Renal cortical epithelial cell (primary cell): ENCODE data around the gene AMPH. TPM values are rescaled to one million over a fixed set of nuclear protein-coding genes. Genes with fewer than 3 reads are reported as not detected.

Source experiments
- DNase-seq: peaks from one replicate; pipeline ENCODE4 v3.0.0-alpha.2; 2011; ENCODE audit warnings: low read depth
- total RNA-seq: library from RNA; depleted of rRNA; stranded (reverse); fragments of >200 nt; gene quantifications from 2 replicates; pipeline ENCODE4 v1.2.3, GENCODE V29; 2014

AMPH gene
- total RNA-seq, 1 donor from 2014 or later: not detected

GRCh38 chr7:38542156-38542555 is 89.0 kb downstream of the AMPH start:
- no peak for DNase-seq

- DNase-seq: no peak
Measured at GRCh38 chr7:38541440-38541839, 89.7 kb downstream of the AMPH start.

DNA sequence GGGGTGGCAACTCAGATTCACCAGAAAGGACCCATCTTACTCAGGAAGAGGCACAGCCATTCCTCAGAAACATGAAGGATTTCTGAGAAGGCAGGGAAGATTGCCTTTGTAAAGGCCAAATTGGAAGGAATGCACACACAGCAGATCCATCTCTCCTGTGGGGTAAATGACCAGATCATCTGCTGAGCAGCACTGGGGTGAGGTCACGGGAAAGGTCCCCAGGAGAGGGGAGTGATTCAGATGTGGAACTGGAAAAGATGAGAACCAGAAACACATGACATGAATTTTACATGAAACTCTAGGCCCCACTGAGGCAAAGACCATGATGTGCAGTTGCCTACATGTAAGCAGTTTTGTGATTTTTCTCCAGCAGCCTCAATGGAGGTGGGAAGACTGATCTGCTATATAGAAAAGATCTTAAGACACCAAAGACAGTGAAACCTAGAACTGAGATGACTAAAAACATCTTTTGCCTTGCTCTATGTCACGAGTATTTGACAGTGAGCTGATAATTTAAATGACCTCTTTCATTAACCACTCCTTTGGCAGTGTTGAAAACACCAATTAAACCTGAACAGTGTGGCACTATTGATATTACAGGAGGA is 91.6 kb downstream of the AMPH start:
- no peak for DNase-seq

DNA sequence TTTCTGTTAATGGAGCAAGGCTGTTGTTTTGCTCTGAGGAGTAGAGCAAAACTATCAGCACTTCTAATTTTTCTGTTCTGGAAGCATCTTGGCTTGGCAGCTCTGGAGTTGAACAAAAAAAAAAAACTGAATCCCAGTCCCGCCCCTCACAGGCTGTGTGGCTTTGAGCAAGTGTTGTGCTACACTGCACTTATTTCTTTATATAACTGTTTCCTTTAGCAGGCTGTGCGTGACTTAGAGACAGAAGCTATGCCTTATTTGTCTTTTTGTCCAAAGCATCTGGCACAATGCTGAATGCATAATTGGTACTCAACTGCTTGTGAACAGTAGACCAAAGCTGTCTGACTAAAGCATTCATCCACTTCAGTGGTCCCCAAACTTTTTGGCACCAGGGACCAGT is 96.1 kb downstream of the AMPH start:
- no peak for DNase-seq

DNA sequence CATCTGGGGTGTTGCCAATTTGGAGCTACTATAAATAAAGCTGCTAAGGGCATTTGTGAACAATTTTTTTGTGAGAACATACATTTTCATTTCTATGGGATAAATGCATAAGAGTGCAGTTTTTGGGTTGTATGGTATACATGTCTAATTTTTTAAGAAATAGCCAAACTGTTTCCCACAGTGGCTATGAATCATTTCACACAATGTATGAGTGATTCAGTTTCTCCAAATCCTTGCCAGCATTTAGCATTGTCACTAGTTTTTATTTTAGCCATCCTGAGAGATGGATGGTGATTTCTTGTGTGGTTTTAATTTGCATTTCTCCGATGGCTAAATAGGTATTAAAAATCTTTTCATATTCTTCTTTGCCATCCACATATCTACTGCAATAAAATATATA is 105.3 kb downstream of the AMPH start:
- DNase-seq: no peak

DNA sequence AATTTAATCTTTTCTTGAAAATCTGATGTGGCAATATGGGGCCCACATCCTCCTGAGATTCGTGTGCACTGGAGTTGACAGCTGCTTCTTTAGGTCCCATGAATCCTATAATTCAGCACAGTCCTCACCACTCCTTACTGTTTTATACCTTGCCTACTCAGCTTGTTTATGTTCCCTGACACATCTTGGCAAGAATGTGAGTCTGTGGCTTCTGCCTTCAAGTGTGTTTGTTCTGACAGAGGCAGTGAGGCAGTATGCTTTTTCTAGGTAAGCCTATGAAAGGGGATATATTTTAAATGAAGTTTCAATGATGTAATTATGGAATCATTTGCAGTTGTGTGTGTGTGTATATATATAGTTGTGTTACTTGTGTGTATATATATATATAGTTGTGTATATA is 106.4 kb downstream of the AMPH start:
- no peak for DNase-seq

- no peak for DNase-seq
Measured at GRCh38 chr7:38520741-38521140, 110.4 kb downstream of the AMPH start.

DNA sequence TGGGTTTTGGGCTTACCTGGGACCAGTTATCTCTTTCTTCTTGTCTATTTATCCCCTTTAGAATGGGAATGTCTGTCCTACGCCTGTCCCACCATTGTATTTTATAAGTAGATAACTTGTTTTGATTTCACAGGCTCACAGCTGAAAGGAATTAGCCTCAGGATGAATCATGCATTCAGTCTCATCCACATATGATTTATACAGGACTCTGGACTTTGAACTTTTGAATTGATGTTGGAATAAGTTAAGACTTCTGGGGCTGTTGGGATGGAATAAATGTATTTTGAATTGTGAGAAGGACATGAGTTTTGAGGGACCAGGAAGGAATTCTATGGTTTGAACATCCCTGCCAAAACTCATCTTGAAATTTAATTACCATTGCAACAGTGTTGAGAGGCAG is 112.6 kb downstream of the AMPH start:
- DNase-seq: no peak

- DNase-seq: peak; percentile 2
Measured at GRCh38 chr7:38512704-38513103, 118.5 kb downstream of the AMPH start.

DNA sequence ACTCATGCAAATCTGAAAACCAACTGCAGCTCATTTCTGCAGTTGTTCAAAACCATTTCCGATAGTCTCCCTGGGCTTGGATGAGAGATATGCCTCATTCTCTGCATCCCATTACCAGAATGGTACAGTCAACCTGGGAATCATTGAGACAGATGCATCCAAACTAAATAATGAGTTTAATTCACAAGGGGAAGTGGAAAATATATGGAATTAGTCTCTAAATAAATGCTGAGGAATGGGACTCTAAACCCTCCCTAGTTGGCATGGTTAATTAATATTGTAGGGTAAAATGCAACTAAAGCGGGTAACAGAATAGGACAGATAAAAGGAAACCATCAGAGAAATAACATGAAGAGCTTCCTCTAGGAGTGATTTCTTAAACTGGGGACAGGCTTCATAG is 118.9 kb downstream of the AMPH start:
- DNase-seq: no peak

GRCh38 chr7:38507384-38507783 is 123.8 kb downstream of the AMPH start:
- no peak for DNase-seq

- DNase-seq: no peak
Measured at GRCh38 chr7:38506756-38507155, 124.4 kb downstream of the AMPH start.

DNA sequence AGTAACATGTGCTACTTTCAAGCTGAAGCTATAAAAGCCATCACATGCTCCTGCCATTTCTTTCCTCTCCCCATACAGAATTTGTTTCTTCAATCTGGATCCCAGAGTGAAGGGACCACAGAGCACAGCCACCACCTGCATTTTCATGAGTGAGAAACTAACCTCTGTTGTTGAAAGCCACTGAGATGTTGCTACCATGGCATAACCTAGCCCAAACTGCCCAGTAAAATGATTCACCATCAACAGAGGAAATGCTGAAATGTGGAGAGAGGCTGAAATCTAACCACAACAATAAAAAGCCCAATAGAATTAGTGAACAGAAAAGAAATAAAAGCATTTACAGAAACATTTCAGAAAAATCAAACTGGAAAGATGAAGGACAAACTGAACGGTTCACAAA is 125.2 kb downstream of the AMPH start:
- no peak for DNase-seq

DNA sequence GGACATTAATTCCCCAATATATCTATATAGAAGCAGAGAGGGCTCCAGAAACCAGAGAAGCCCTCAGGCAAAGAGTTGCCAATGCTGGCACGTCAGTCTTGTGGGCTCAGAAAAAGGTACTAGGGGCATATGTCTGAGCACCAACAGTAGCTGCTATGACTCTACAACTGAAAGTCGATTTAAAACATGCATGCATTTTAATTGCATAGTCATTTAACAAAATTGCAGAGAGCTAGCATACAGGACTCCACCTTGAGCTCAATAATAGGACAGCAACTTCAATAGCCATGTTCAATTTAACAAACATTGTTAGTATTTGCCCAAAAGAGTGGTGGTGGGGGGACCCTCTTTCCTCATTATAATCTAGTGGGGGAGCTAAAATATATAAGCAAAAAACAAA is 126.5 kb downstream of the AMPH start:
- no peak for DNase-seq

DNA sequence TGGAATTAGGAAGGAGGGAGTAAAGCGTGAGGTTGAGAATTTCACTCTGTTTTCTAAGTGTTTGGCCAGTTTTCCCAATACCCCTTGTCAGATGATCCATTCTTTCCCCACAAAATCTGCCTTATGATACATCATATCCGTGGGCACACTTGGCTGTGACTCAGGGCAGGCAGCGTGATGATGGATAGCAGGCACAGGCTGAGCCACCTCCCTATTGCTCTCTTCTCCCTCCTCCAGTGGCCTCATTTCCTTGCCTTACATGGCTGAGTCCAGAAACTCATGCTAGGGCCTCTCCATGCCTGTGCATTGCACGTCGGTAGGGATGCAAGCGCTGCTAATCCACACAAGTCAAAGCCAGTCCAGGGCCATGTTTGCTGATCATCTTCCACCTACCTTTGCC is 128.3 kb downstream of the AMPH start:
- DNase-seq: no peak

GRCh38 chr7:38502289-38502688 is 128.9 kb downstream of the AMPH start:
- DNase-seq: no peak

DNA sequence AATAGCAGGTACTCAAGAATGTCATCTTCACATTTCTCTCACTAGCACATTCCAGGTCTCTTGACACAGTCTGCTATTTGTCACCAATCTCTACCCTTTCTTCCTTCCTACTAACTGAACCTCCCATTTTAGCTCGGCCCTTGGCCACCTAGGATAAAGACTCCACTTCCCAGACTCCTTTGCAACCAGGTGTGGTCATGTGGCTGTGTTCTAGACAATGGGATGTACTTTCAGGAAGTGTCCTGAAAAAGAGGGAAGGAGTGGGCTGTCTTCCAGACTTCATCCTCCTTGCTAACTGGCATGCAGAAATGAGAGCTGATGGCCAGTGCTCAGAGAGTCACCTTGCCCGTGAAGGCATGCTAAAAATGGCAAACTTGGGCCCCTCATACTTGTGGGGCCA is 139.2 kb downstream of the AMPH start:
- no peak for DNase-seq

- DNase-seq: no peak
Measured at GRCh38 chr7:38482521-38482920, 148.7 kb downstream of the AMPH start.

- no peak for DNase-seq
Measured at GRCh38 chr7:38481401-38481800, 149.8 kb downstream of the AMPH start.

GRCh38 chr7:38478404-38478803 is 152.8 kb downstream of the AMPH start:
- no peak for DNase-seq

DNA sequence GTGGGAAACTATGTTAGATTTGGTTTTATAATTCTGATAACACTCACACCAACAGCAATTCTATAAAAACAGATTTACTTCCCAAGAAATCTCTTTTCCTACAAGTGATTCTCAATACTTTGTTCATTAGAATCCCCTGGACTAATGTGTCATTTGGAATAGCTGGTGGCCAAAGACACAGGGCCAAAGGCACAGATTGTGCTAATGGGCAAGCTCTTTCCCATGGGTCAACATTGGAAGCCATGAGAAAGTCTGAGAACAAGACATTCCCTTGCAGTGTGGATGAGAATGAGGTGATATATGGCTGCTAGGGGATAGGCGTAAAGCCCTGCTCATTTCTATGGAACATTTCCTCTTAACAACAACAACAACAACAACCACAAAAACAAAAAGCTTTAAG is 153.8 kb downstream of the AMPH start:
- DNase-seq: no peak

DNA sequence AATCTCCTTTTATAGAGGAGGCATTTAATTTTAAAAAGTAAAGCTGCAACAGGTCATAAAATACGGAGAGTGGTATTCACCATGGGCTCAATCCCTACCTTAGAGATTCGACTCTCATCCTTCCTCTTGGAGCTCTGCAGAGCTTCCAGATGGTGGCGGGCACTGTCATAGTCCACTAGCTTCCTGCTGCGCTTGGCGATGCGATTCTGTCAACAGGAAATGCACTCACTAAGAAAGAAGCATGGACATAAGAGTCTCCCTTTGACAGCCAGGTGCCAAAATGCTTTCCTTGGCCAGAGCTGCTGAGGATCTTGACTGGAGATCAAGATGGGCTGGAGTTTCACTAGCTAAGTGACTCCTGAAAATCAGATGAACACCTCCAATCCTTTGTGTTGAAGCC is 154.4 kb downstream of the AMPH start:
- no peak for DNase-seq

GRCh38 chr7:38465956-38466355 is 165.2 kb downstream of the AMPH start:
- DNase-seq: no peak
